A172 (cell line): ENCODE results near the gene CDKN2C. TPM values are rescaled to one million over a fixed set of nuclear protein-coding genes. Genes with fewer than 3 reads are reported as not detected.
"Not testable (repeated sequence)": the region's sequence is repeated elsewhere in the genome, so short reads cannot be mapped to it uniquely, and the experiment has no call there.

ENCODE experiments used
- DNase-seq: peaks from one replicate; pipeline ENCODE4 v3.0.0-alpha.2; 2015; ENCODE audit warnings: low spot score
- total RNA-seq: library from RNA; depleted of rRNA; stranded (reverse); fragments of >200 nt; shearing (Covaris generic); gene quantifications from 2 replicates; pipeline ENCODE4 v1.2.3, GENCODE V29; 2014; rRNA removed

CDKN2C gene
- 65.5 and 89.0 TPM in 2 replicates for total RNA-seq

DNA sequence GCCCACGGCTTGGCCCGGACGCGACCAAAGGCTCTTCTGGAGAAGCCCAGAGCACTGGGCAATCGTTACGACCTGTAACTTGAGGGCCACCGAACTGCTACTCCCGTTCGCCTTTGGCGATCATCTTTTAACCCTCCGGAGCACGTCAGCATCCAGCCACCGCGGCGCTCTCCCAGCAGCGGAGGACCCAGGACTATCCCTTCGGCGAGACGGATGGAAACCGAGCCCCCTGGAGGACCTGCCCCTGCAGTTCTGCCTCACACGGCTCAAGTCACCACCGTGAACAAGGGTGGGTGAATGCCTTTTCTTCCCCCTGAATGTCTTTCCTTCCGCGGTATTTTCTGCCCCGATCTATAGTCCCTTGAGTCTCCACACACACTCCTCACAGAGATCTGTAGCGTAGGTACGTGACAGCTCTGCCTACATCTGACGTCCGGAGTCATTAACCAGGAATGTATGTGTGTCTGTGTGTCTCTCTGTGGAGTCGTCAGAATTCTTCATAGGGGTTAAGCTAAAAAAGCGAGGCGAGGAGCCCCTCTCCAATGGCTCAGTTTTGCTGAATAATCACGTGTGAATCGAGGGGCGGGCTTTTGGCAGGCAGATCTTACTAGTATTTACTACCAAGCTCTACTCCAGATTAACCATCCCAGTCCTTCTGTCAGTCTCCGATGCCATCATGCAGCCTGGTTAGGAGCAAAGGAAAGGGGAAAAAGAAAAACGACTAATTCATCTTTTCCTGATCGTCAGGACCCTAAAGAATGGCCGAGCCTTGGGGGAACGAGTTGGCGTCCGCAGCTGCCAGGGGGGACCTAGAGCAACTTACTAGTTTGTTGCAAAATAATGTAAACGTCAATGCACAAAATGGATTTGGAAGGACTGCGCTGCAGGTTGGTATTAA is at the start of gene CDKN2C:
TSS of gene CDKN2C (plus strand) at position 635 of the 898 bp plus-strand sequence. CDS start at position 759, 124 bp downstream.
- DNase-seq = peak; percentile 93

GRCh38 chr1:50920409-50920808 is 49.6 kb upstream of the CDKN2C start:
- no peak for DNase-seq

DNA sequence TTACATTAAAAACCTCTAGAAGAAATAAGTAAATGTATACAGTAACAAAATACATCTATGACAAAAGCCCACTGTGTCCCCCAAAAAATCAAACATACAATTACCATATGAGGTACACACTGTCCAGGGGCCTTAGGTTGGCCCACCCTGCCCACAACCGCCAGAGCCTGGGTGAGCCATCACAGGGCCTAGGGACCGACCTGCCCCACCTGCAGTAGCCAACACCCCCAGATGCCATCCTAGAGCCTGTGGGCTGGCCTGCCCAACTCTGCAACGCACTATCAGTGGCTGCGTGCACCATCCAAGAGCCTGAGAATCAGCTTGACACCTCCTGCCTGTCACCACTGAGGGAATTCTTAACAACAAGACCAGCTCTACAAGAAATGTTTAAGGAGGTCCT is 49.0 kb upstream of the CDKN2C start:
- no peak for DNase-seq

- DNase-seq = no peak
These were observed 46.5 kb upstream of the CDKN2C start for GRCh38 chr1:50923564-50923963.

- peak; percentile 11 for DNase-seq
These were observed 40.6 kb upstream of the CDKN2C start for GRCh38 chr1:50929376-50929958.

DNA sequence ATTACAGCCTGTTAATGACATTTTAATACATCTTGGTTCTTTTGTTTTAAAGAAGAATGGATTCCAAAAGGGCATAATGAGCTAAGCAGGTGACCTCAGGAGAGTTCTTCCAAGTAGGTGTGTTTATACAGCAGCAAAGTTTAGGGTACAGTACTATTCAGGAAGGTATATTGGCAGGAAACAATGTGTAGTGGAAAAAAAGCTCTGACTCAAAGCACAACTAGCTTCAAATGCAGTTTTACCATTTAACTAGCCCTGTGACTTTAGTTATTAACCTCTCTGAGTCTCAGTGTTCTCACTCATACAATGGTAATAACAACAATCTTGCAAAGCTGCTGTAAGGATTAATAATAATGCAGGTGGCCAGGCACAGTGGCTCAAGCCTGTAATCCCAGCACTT is 39.9 kb upstream of the CDKN2C start:
- no peak for DNase-seq

- peak; percentile 39 for DNase-seq
These were observed 38.9 kb upstream of the CDKN2C start for GRCh38 chr1:50930965-50931737.

GRCh38 chr1:50932043-50932442 is 38.0 kb upstream of the CDKN2C start:
- not testable (repeated sequence) for DNase-seq

- not testable (repeated sequence) for DNase-seq
These were observed 36.3 kb upstream of the CDKN2C start for GRCh38 chr1:50933770-50934169.

DNA sequence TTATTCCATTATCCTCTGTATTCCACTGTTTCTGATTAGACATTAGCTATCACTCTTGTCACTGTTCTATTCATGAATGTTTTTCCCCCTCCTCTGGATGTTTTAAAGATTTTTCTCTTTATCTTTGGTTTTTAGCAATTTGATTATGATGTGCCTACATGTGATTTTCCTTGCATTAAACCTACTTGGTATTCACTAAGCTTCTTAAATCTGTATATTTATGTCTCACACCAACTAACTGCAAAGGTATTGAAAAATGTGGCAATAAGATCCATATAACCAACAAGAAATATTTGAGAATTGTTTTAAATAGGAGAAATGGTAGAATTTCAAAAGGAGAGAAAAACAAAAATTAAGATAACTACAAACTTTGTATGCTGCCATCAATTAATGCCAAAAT is 35.2 kb upstream of the CDKN2C start:
- DNase-seq = no peak

- peak; percentile 1 for DNase-seq
These were observed 34.8 kb upstream of the CDKN2C start for GRCh38 chr1:50935276-50935675.

DNA sequence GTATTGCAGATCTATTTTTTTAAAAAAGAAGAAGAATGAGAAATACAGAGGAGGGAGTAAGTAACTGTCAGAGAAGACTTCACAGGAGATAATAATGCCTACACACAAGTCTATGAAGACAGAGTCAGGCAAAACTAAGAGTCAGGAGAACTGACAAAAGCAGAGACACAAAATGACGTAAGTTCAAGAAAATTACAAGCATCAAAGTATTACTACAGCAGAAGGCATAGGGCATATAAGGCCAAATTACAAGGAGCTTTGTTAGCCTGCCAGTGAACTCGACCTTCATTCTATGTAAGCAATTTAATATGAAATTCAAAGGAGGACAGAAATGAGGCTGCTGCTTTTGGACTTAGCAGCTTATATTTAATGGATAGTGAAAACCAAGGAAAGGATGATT is 33.7 kb upstream of the CDKN2C start:
- no peak for DNase-seq

GRCh38 chr1:50940291-50940690 is 29.8 kb upstream of the CDKN2C start:
- no peak for DNase-seq

DNA sequence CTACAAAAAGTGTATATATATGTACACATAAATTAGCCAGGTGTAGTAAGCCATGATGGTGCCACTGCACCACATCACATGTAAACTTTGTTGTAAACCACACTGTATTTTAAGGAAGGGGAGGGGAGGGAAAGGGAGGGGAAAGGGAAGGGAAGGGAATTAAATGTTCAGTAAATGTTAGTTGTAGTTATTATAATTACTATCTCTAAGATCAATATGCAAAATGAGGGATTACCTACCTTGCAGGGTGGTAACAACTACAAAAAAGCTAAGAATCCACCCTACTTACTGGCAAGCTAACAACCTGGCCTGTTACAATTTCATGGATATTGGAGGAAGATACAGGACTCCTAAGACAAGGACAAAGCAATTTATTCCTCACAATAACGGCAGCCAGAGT is 27.7 kb upstream of the CDKN2C start:
- DNase-seq = no peak

DNA sequence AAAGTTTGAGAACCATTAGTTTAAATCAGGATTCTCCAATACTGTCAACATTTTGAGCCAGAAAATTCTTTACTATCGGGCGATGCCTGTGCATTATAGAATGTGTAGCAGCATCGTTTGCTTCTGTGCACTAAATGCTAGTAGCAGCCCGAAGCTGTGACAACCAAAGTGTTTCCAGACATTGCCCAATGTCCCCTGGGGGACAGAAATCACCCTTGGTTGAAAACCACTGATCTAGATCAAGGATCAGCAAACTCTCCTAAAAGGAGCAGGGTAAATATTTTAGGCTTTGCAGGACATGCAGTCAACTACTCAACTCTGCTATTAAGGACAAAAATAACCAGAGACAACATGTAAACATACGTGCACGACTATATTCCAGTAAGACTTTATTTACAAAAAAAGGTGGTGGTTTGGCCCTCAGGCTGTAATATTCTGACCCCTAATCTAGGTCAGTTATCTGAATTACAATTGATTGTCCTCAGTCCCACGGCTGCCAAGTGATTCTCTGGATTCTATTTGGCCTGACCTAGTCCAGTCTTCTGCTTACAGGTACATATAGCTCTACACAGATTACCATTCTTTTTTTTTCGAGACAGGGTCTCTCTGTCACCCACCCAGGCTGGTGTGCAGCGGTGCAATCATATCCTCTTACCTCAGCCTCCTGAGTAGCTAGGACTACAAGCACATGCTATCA is 20.6 kb upstream of the CDKN2C start:
- no peak for DNase-seq

- no peak for DNase-seq
These were observed 19.6 kb upstream of the CDKN2C start for GRCh38 chr1:50950396-50950795.

DNA sequence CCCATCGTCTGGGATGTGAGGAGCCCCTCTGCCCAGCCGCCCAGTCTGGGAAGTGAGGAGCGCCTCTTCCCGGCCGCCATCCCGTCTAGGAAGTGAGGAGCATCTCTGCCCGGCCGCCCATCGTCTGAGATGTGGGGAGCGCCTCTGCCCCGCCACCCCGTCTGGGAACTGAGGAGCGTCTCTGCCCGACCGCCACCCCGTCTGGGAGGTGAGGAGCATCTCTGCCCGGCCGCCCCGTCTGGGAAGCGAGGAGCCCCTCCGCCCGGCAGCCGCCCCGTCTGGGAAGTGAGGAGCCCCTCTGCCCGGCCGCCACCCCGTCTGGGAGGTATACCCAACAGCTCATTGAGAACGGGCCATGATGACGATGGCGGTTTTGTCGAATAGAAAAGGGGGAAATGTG is 17.5 kb upstream of the CDKN2C start:
- DNase-seq = not testable (repeated sequence)

DNA sequence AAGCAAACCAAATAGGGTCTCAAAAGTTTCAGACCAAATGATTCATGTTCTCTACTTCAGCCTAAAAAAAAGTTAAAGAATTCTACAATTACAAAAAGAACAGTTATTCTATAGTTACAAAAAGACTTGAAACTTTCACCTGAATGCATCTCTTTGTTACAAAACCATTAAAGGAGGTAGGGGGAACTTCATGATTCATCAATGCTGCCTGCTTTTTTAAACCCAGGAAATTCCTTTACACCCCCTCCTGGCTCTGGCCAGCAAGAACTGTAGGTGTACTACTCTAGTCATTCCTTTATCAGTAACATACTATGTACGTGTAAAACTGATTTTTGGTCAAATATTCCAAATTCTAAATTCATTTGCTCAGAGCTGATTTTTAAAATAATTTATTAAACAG is 14.9 kb upstream of the CDKN2C start:
- no peak for DNase-seq

DNA sequence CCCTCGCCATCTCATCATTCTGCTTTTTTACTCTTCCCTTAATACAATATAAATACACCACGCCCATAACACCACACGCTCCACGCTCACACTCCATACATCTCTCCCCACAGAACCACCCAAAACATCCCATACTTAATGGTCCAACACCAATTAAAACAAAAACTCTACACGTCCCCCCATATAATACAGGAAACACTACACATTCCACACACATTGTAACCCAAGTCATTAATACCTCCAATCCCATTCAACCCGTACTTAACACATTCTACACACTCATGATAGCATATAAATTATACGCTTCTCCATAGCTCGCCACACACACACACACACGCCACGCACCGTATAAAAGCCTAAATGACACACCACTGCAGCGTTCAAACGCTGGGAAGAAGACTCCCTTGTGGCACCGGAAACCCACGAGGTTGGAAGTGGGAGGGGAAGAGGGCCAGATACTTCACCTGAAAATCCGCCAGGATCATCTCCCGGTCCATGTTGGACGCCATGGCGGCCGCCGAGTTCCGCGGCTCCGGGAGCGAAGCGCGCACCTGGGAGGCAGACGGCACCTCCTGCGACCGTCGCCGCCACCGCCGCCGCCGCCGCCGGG is 10.6 kb upstream of the CDKN2C start:
- DNase-seq = peak; percentile 33

GRCh38 chr1:50959913-50960844 is 9.9 kb upstream of the CDKN2C start, which contains the start of gene FAF1:
FAF1 (minus strand) TSS chr1:50960267; CDS start chr1:50959811, 456 bp downstream.
- DNase-seq = peak; percentile 86
